ENCODE data around the gene SKIC8.
A peak's percentile ranks its signal among the peaks of the same experiment; 100 is the strongest.

Gene SKIC8

DNA sequence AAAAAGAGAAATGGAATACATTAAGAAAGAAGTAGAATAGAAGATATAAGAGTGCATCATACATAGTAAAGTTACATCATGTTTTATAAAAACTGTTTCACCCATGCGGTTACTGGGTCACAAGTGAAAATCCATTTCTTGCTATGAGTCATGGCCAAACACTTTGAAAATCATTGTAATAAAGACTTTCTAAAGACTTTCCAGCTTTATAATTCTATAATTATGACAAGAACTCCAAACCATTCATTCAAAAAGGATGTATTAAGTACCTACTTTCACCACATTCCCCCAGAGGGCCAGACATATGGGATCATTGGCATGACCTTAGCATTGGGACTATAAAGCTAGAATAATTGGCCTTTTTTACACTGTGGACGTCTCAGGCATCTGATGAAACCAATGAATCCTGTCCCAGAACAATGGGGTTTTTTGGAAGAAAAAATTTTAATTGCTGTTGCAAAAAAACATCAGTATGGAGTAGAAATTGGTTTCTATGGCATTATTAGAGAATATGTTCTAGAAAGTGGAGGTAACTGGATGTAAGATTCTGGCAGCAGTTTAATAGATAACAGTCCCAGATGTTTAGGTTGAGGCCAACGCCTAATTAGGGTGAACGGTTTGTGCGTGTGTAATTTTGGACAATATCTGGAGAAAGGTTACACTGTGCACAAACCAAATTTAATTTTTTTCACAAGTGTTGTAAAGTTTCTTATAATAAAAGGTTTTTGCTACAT, 3.3 kb upstream of the SKIC8 start:
- DNase-seq (ENCODE audit: low read depth in 1 of 2, low spot score in 1 of 2) = no peak
- TF ChIP-seq JUND (IDR thresholded peaks at IDR 0.05; ENCODE audit: low read depth) = no peak
- in situ Hi-C loops (cut with HindIII; ENCODE audit: low pct_unique_long_range_greater_than_20kb, low sequenced_read_pairs) = no loop called here

DNA sequence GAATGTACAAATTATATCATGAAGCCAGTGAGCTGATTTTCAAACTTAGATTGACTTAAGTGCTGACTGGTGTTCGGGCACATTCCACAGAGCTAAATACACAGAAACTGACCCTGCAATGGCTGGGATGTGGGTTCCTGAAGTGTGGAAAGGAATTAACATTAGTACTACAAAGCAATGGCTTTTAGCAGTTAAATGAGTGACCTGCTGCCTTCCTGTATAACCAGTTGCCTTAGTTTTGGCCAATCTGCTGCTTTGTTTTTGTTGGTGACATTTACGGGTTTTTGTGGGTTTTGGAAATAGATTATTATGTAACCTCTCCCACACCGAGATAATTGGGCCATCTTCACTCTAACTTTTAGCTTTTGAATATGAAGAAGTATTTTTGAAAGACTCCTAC, 2.4 kb upstream of the SKIC8 start:
- DNase-seq (ENCODE audit: low read depth in 1 of 2, low spot score in 1 of 2) = peak in 1 of 2 experiments; percentile 46
- TF ChIP-seq JUND (IDR thresholded peaks at IDR 0.05; ENCODE audit: low read depth) = no peak
- in situ Hi-C loops (cut with HindIII; ENCODE audit: low pct_unique_long_range_greater_than_20kb, low sequenced_read_pairs) = no loop called here

DNA sequence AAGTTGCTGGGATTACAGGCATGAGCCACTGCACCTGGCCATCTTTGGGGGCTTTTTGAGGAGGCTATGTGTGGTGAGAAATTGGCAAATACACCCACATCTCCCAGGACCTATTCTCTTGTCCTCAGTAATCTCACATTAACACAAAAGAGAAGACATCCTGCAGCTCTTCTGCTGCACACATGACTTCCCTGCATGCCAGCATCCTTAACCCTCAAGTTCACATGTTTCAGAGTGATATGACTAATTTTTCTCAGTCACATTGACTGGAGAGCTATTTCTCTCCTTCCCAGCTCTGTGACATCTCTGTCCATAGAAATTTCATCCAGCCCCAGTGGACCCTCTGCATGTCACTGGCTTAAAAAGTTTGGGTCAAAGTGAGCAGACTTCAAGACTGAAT, 1.9 kb upstream of the SKIC8 start:
- TF ChIP-seq JUND (IDR thresholded peaks at IDR 0.05; ENCODE audit: low read depth) = no peak
- in situ Hi-C loops (cut with HindIII; ENCODE audit: low pct_unique_long_range_greater_than_20kb, low sequenced_read_pairs) = no loop called here
- no peak for DNase-seq (ENCODE audit: low read depth in 1 of 2, low spot score in 1 of 2)

DNA sequence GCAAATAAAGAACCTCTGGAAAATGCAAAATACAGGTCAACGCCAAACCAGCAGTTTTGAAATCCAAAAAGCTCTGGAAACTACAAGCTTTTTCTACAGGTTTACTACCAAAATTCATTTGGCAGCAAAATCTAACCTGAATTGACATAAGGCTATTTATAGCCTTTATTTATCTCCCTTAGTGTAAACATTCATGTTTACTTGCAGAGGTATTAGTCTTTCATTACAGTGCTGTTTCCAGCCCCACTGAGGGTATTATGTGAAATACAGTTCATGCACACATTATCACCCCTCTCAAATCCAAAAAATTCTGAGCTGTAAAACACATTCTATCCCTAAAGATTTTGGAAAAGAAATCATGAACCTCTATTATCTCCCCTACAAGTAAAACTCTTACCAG, 7.2 kb downstream of the SKIC8 start:
- no peak for TF ChIP-seq JUND (IDR thresholded peaks at IDR 0.05; ENCODE audit: low read depth)
- no peak for DNase-seq (ENCODE audit: low read depth in 1 of 2, low spot score in 1 of 2)
- in situ Hi-C loops (cut with HindIII; ENCODE audit: low pct_unique_long_range_greater_than_20kb, low sequenced_read_pairs) = no loop called here

DNA sequence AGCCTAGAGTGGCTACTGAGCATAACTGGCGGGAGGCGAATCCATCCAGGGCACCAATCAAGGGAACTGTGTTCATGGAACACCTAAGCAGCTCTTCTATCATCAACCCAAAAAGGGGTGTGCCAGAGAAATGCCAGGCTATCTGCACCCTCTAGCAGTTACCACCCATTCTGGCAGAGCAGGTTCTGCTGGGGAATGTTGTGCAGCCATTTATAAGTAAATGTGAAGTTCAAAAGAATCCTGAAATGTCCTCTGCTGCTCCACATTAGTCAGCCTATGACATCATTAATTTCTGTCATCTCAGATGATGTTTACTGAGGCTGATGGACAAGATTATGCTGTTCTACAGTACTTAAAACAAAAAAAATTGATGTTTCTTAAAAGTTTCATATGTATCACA, 7.7 kb downstream of the SKIC8 start:
- DNase-seq (ENCODE audit: low read depth in 1 of 2, low spot score in 1 of 2) = peak; percentile 19 to 60
- in situ Hi-C loops (cut with HindIII; ENCODE audit: low pct_unique_long_range_greater_than_20kb, low sequenced_read_pairs) = no loop called here
- no peak for TF ChIP-seq JUND (IDR thresholded peaks at IDR 0.05; ENCODE audit: low read depth)

DNA sequence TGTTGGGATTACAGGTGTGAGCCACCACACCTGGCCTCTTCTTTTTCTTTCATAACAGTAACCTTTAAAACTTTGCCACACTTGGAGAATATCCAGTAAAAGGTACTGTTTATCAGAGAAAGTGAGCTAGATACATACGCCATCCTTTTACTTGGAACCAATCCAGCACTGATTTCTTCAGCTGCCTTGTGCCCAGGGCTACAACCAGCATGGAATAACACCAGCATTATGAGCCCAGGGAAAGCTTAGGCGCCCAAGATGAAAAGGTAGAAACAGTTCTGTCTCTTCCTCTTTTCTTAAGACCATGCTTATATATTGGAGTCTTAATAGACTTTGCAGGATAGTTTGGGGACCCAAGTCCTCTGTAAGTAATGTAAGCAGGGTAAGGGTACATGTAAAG, 8.4 kb downstream of the SKIC8 start:
- in situ Hi-C loops (cut with HindIII; ENCODE audit: low pct_unique_long_range_greater_than_20kb, low sequenced_read_pairs) = no loop called here
- no peak for TF ChIP-seq JUND (IDR thresholded peaks at IDR 0.05; ENCODE audit: low read depth)
- no peak for DNase-seq (ENCODE audit: low read depth in 1 of 2, low spot score in 1 of 2)

DNA sequence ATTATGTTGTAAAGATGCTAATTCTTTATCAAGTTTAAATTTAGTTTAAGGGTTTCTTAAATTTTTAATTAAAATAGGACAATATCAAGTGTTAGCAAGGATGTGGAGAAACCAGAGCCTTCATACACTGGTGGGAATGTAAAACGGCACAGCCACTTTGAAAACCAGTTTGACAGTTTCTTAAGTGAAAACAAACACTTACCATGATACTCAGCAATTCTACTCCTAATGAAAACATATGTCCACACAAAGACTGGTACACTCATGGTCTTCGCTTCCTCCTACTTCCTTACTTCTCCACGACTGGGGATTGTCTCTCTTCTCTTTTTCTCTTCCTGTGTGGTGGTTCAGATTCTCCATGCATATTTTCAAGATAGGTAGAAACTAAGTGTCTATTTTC, 9.2 kb downstream of the SKIC8 start:
- no peak for TF ChIP-seq JUND (IDR thresholded peaks at IDR 0.05; ENCODE audit: low read depth)
- in situ Hi-C loops (cut with HindIII; ENCODE audit: low pct_unique_long_range_greater_than_20kb, low sequenced_read_pairs) = no loop called here
- DNase-seq (ENCODE audit: low read depth in 1 of 2, low spot score in 1 of 2) = peak in 1 of 2 experiments; percentile 67

DNA sequence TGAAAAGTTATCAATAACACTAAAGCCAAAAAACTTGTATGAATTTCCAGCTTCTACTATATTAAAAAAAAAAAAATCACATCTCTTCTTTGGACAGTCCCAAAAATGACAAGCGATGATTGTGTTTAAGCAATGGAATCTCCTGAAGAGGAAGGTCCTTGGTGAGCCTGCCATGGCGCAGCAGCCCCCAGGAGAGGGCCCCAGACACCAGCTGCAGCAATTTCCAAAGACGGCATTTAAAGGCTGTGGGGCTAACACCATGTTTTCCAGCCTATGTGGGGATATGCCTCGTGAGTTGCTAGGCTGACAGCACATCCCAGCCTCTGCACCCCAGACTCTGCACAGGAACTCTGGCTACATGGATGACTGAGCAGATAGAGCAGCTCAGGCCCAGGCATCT, 14.7 kb downstream of the SKIC8 start:
- DNase-seq (ENCODE audit: low read depth in 1 of 2, low spot score in 1 of 2) = no peak
- TF ChIP-seq JUND (IDR thresholded peaks at IDR 0.05; ENCODE audit: low read depth) = no peak
- in situ Hi-C loops (cut with HindIII; ENCODE audit: low pct_unique_long_range_greater_than_20kb, low sequenced_read_pairs) = no loop called here

DNA sequence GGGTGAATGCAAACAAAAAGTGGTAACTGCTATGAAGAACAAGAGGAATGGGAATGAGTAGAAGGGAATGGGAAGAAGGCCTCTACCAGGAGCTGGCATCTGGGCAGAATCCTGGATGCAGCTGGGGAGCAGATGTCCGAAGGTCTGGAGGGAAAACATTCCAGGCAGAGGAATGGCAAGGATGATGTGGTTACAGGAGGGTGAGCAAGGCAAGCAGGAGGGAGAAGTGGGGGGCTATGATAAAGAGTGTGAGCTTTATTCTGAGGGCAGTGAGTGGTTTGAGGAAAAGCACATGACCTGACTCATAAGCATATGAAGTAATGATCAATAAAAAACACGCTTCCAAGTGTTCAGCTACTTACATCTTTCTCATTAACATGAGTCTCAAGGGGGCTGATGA, 17.1 kb downstream of the SKIC8 start:
- no peak for DNase-seq (ENCODE audit: low read depth in 1 of 2, low spot score in 1 of 2)
- no peak for TF ChIP-seq JUND (IDR thresholded peaks at IDR 0.05; ENCODE audit: low read depth)
- in situ Hi-C loops (cut with HindIII; ENCODE audit: low pct_unique_long_range_greater_than_20kb, low sequenced_read_pairs) = no loop called here

DNA sequence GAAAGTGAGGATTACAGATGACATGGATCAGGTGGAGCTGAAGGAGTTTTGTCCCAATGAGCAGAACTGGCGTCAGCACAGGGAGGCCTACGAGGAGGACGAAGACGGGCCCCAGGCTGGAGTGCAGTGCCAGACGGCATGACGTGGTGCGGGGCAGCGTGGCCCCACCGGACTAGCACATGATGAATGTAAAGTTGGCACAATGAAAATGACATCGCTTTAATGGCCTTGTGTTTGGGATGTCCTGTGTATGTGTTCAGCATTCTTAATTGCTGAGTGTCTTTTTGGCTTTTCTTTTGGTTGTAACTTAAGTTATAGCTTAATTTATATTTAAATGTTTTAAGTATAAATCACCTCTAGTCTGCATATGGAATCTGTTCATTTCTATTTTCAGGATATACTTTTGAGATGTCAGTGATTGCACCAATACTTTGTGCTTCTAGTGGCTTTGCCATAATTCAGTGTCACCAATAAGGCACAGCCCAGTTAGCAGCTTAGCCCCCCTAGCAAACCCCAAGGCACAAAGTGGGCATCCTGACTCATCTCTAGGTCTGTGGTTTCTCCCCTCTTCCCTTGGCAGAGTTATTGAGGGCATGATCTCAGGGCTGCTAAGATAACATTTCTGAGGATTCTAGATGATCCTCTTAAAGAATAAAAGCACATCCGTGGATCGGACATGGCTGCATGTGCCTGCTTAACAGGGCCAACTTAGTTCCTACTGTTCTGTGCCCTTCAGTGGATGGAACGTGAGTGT, 18.9 kb downstream of the SKIC8 start:
- DNase-seq (ENCODE audit: low read depth in 1 of 2, low spot score in 1 of 2) = no peak
- no peak for TF ChIP-seq JUND (IDR thresholded peaks at IDR 0.05; ENCODE audit: low read depth)
- in situ Hi-C loops (cut with HindIII; ENCODE audit: low pct_unique_long_range_greater_than_20kb, low sequenced_read_pairs) = no loop called here

DNA sequence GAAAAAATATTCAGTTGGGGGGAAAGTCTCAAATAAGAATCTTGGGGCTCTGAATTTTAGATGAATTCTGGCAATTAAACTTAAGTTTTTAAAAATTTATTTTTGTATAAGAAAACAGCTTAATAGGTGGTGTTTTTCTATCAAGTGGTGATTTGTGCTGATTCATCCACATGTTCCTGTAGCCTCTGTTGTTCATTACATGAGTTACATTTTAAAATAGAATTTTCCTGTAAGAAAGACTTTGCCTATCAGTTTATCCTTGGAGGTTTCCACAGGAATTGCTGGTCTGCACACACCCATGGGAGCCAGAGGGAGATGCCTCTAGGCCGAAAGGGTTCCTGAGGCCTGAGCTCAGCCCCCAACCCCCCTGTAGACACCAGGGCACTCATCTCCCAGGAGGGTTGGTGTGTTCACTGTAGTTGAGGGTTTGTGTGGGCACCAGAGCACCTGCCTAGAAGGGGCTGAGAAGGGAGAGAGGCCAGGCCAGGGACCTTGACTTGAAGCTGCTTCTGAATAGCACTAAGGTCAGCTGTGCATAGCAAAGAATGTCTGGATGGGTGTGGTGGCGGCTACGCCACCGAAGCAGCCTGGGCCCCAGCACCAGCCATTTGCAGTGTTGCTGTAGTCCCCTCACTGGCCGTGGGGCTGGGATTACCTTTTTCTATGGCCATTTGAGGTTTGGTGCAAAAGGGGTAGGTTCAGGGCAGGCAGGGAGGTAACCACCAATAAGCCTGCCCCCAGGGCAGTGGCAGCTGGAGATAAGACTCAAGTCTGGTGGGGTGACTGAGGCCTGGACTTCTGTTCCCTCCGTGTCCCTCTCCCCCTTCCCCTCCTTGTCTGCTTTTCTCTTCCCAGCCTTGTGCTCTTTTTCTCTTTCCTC, 23.1 kb downstream of the SKIC8 start:
- DNase-seq (ENCODE audit: low read depth in 1 of 2, low spot score in 1 of 2) = no peak
- in situ Hi-C loops (cut with HindIII; ENCODE audit: low pct_unique_long_range_greater_than_20kb, low sequenced_read_pairs) = no loop called here
- TF ChIP-seq JUND (IDR thresholded peaks at IDR 0.05; ENCODE audit: low read depth) = no peak

DNA sequence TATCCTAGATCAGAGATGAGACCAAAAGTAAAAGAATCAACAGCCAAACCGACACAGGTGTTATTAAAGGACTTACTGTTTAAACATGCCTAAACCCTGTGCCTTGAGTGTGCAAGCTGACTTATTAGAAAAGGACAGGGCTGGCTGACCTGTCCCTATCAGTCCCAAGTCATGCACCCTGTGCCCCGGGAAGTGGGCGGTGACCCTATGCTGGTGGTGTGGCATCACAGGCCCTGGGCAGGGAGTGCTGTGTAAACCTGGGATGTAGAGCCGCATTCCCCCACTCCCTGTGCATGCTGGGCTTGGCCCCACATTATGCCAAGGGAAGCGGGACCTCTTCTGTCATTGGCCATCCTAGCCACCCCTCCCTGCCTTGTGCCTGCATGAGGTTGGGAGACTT, 24.4 kb downstream of the SKIC8 start:
- DNase-seq (ENCODE audit: low read depth in 1 of 2, low spot score in 1 of 2) = no peak
- in situ Hi-C loops (cut with HindIII; ENCODE audit: low pct_unique_long_range_greater_than_20kb, low sequenced_read_pairs) = no loop called here
- no peak for TF ChIP-seq JUND (IDR thresholded peaks at IDR 0.05; ENCODE audit: low read depth)

DNA sequence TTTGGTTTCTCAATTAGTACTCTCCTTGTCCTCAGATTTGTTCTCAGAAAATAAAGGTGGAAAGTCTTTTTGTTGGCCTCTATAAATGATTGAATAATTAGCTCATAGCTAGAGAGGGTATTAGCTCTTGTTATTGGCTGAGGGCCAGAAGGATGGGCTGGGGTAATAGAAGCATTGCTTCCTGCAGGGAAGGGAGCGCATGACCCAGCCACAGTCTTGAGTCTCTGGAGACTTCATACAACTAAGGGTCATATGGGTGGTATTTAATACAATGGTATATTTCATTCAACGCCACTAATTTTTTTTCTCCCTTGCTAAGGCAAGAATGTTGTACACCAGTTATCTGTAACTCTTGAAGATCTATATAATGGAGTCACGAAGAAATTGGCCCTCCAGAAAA, 26.6 kb downstream of the SKIC8 start:
- no peak for TF ChIP-seq JUND (IDR thresholded peaks at IDR 0.05; ENCODE audit: low read depth)
- DNase-seq (ENCODE audit: low read depth in 1 of 2, low spot score in 1 of 2) = no peak
- in situ Hi-C loops (cut with HindIII; ENCODE audit: low pct_unique_long_range_greater_than_20kb, low sequenced_read_pairs) = no loop called here
